Left hindlimb (tissue), 1 donor: ENCODE measurements around the gene ENTPD6.

Source experiments
- DNase-seq: peaks from one replicate; pipeline ENCODE4 v3.0.0-alpha.2; 2018

ENTPD6 gene

DNA sequence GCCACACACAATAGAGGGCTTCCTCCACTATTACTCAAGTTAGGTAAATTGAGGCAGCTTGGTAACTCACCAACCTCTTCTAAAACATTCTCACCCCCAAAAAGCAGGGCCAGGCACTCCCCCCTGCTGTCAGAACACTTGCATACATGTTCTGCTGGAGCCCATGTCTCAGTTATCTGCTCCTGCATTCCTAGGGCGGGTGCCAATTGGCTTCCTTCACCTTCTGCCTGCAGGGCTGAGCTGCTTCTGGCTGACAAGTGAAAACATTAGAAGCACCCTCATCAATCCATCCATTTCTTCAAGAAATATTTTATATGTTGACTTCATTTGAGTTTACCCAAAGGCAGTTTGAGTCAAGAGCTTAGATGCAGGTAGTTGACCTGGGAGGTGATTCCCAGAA is 4.5 kb upstream of the ENTPD6 start:
- DNase-seq, result no peak

- no peak for DNase-seq
These were observed 3.8 kb upstream of the ENTPD6 start for GRCh38 chr20:25191689-25192088.

- no peak for DNase-seq
These were observed 1.7 kb upstream of the ENTPD6 start for GRCh38 chr20:25193843-25194242.

DNA sequence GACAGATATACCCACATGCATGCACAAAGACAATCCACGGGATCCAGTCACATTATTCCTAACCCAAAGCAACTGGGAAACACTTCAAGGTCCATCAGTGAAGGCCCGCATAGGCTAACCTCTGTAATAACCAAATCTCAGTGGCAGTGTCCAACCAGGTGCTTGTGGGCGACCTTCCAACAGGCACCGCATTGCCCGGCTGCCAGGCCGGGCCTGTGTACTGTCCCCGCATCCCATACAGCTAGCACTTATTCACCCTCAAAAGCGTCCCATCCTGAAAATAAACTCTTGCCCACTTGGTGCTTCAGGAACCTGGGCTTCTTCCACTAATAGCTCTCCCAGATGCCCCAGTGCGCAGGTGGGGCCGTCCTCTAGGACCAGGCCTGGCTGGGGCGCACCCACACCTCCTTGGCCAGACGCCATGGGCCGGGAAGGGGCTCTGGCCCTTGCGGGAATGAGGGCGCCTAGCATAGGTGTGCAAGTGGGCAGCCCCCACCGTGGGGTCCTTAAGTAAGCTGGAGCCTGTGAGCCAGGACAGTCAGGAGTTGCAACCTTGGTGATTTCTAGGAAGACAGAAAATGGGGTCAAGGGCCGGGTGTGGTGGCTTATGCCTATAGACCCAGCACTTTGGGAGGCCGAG is 1.1 kb upstream of the ENTPD6 start:
- DNase-seq, result no peak

- no peak for DNase-seq
These were observed 662 bp downstream of the ENTPD6 start for GRCh38 chr20:25195962-25196785.

- no peak for DNase-seq
These were observed 1.2 kb downstream of the ENTPD6 start for GRCh38 chr20:25196786-25197120.

GRCh38 chr20:25197183-25197869 is 1.8 kb downstream of the ENTPD6 start:
- no peak for DNase-seq

DNA sequence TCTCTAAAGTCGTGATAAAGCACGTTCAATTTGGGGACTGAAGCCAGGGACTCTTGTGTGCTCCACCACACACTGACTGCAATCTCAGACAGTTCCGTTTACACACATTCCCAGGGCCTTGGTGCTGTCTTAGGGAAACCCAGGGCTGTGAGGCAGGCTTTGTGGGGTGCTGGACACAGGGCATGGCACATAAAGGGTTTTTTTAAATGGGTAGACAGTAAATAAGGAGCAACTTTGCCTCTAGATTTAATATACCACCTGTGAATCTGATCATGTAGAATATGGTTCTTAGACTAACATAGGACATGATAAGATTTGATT is 2.3 kb downstream of the ENTPD6 start:
- DNase-seq, result no peak

DNA sequence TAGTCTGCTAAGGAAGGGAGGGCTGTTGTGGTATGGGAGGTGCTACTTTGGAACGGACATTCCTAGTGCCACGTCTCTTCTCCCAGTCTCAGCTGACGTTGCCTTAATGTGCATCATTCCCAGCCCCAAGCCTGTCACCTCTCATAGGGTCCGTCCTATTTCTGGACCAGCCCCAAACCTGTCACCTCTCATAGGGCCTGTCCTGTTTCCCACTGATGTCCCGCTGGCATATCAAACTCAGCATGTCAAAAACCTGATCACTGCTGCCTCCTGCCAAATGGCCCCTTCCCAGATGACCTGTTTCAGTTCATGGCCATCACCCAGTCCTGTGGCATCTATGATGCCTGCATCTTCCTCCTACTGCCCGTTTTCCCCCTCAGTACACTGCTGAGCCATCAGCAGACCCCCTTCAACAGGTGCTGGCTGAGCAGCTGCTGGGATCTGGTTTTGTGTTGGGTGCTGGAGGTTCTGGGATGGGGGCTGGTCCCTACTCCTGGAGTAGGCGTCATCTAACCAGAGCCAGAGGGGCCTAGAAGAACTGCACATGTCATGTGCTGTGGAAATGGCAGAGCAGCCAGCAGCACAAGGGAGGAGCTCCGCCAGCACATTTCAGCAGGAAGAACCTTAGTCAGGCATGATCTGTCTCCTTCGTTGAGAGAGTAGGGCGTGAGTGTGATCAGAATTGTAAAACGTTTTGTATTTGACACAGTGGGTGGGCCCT is 3.3 kb downstream of the ENTPD6 start:
- DNase-seq, result no peak

GRCh38 chr20:25199473-25200260 is 4.2 kb downstream of the ENTPD6 start:
- no peak for DNase-seq

- no peak for DNase-seq
These were observed 7.6 kb downstream of the ENTPD6 start for GRCh38 chr20:25203089-25203488.

GRCh38 chr20:25203871-25204320 is 8.4 kb downstream of the ENTPD6 start:
- no peak for DNase-seq

GRCh38 chr20:25204550-25205276 is 9.2 kb downstream of the ENTPD6 start:
- DNase-seq, result no peak

DNA sequence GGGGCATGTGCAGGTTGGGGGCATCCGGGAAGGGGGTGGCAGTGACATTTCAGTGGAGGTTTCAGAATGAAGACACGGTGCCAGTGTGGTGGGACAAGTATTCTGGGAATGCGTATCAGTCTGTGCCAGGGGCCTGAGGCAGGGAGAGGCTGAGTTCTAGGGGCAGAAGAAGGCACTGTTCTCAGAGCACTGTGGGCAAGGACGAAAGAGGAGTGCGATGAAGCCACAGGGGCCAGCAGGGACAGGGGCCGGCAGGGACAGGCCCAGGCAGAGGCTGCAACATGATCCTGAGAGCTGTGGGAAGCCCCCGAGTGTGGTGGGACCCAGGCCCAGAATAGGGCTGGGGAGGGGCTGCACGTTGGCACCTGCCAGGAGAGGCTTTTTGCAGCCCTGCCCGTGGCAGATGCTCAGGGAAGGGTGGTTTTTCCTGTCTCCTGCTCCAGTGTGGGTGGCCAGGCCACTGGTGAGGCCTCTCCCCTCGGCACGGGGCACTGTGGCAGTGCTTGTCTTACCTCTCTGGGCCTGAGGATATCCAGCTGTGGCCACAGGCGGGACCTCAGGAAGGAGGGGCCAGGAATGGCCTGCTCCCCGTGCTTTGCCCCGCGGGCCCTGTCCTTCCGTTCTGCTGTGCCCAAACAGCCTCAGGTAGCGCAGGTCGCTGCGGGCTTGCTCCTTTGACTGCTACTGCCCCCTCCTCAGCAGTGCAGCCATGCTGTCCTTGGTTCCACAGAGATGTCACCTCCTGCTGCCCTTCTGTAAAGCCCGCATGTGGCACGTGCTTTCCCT is 10.0 kb downstream of the ENTPD6 start:
- no peak for DNase-seq

- no peak for DNase-seq
These were observed 10.5 kb downstream of the ENTPD6 start for GRCh38 chr20:25206063-25206403.

DNA sequence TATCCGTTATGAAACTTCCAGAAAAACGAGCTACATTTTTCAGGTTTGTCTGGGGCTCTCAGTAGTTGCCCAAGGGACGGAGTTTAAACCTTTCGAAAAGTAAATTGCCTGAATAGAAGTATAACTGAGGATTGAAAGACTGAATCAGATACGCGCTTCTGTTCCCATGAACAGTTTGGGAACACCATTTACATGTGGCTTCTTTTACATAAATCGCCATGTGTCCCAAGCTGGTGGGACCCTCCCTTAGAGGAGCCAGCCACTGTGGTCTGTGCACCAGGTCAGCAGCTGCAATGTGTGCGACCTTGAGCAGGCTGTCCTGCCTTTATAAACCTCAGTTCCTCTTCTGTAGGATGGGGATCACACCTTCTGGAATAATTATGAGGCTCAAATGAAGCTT is 11.0 kb downstream of the ENTPD6 start:
- DNase-seq, result no peak

GRCh38 chr20:25207149-25207959 is 11.8 kb downstream of the ENTPD6 start:
- DNase-seq, result no peak

DNA sequence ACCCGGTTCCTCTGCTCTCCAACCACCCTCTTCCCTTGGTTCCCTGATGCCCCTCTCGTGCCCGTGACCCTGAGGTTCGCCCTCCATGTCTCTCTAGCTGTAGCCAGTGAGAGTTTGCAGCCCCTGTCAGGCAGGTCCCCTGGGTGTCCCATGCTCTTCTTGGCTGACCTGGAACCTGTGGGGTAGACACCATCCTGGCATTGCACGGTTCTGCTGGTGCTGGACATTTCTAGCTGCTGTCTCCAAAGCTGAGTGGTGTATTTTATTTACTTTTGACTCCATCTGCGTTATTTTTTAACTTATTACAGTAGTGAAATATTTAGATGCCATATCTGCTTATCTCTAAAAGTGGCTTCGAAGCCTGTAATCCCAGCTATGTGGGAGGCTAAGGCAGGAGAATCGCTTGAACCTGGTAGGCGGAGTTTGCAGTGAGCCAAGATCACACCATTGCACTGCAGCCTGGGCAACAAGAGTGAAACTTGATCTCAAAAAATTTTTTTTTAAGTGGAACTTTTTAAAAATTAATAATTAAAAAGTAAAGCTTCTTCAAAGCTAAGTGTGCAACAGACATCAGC is 12.5 kb downstream of the ENTPD6 start:
- DNase-seq, result no peak

GRCh38 chr20:25209400-25209799 is 13.9 kb downstream of the ENTPD6 start:
- DNase-seq, result no peak

- no peak for DNase-seq
These were observed 14.4 kb downstream of the ENTPD6 start for GRCh38 chr20:25209911-25210310.
